NB4 (cell line): ENCODE data around the gene NTSR2.

Experiments
- POLR2A ChIP-seq: IDR thresholded peaks from 2 replicates; pipeline ENCODE4 v1.6.1; 2011; ENCODE audit warnings: mild to moderate bottlenecking; ENCODE audit not compliant: insufficient read length; ENCODE audit errors: extremely low read depth
- TF ChIP-seq, protein P1 (sequence below): IDR thresholded peaks from one replicate; pipeline ENCODE4 v1.5.1; 2012; ENCODE audit warnings: low read depth, low read length
- TF ChIP-seq, protein P2 (sequence below): IDR thresholded peaks from 2 replicates; pipeline ENCODE4 v1.6.1; 2011; ENCODE audit warnings: low read depth, low read length

DNA sequence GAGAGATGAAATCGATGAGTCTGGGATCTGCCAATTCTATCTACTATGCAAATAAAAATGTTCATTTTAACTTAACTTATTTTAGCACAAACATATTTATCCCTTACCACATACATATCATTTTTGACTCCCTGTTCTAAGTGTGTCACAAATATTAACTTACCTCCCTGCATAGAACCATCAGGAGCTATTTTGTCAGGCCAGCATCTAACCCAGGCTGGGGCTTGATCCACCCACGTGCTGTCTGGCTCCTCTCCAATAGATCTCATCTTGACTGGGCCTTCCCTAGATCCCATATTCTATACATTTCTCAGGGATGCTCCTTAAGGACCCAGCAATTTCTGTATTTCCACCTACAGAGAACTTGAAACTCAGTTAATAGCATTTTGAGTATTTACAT is 20.9 kb downstream of the NTSR2 start:
- TF ChIP-seq, protein P1, sequence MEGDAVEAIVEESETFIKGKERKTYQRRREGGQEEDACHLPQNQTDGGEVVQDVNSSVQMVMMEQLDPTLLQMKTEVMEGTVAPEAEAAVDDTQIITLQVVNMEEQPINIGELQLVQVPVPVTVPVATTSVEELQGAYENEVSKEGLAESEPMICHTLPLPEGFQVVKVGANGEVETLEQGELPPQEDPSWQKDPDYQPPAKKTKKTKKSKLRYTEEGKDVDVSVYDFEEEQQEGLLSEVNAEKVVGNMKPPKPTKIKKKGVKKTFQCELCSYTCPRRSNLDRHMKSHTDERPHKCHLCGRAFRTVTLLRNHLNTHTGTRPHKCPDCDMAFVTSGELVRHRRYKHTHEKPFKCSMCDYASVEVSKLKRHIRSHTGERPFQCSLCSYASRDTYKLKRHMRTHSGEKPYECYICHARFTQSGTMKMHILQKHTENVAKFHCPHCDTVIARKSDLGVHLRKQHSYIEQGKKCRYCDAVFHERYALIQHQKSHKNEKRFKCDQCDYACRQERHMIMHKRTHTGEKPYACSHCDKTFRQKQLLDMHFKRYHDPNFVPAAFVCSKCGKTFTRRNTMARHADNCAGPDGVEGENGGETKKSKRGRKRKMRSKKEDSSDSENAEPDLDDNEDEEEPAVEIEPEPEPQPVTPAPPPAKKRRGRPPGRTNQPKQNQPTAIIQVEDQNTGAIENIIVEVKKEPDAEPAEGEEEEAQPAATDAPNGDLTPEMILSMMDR: no peak
- TF ChIP-seq, protein P2, sequence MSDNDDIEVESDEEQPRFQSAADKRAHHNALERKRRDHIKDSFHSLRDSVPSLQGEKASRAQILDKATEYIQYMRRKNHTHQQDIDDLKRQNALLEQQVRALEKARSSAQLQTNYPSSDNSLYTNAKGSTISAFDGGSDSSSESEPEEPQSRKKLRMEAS: no peak
- no peak for TF ChIP-seq POLR2A
